Adrenal gland (tissue), 12 donors: ENCODE measurements around the gene CYFIP1. TPM values are rescaled to one million over a fixed set of nuclear protein-coding genes. Genes with fewer than 3 reads are reported as not detected.
A peak's percentile ranks its signal among the peaks of the same experiment; 100 is the strongest.

Experiments used
- DNase-seq, 7 donors: peaks; one replicate each; pipeline ENCODE4 v3.0.0-alpha.2; 2019 to 2020
- H3K27ac ChIP-seq, 5 donors: fragments of 200-600 bp; sonication (generic) in 4 of 5; 1 replicate in 3 of 5; 2 replicates in 2 of 5; pipeline versions ENCODE4 v1.5.1 to v1.8.0; 2016 to 2020; ENCODE audit warnings: mild to moderate bottlenecking in 1 of 5
- H3K27me3 ChIP-seq: fragments of 200-600 bp; 2 replicates; pipeline ENCODE4 v1.8.0; 2021
- H3K36me3 ChIP-seq, 2 donors: fragments of 200-600 bp; replicated peaks in 1 of 2; 1 replicate in 1 of 2; 2 replicates in 1 of 2; pipeline versions ENCODE4 v1.5.1 to v1.8.0; 2018 to 2022
- H3K4me1 ChIP-seq, 2 donors: fragments of 200-600 bp; replicated peaks in 1 of 2; 1 replicate in 1 of 2; 2 replicates in 1 of 2; pipeline versions ENCODE4 v1.5.1 to v1.8.0; 2018 to 2021
- H3K4me3 ChIP-seq, 4 donors: fragments of 200-600 bp; sonication (generic) in 3 of 4; one replicate each; pipeline ENCODE4 v1.5.1; 2016 to 2018
- H3K9me3 ChIP-seq, 3 donors: fragments of 200-600 bp; sonication (generic) in 1 of 3; replicated peaks in 1 of 3; 1 replicate in 2 of 3; 2 replicates in 1 of 3; pipeline versions ENCODE4 v1.5.1 to v1.8.0; 2016 to 2021
- POLR2A ChIP-seq, 2 donors: fragments of 450-650 bp; IDR thresholded peaks; one replicate each; pipeline ENCODE4 v1.6.1; 2017; ENCODE audit warnings: antibody characterized with exemption in 2 of 2, mild to moderate bottlenecking in 2 of 2, moderate library complexity in 1 of 2
- WGBS, 4 donors: extraction: QIAGEN DNeasy Blood & Tissue Kit in 2 of 4; methylation state at CpG; one replicate each; pipeline versions ENCODE4 v1.1.5 to v1.1.7; 2013 to 2017; 5-methylcytosine and 5-hydroxymethylcytosine counted together
- intact Hi-C, 2 donors: fragments of 100-400 bp; cut with DNase I; formaldehyde crosslinking; loops; one replicate each; pipeline versions ENCODE4 v1.14.1 to v1.15.0; 2022 to 2023
- polyA plus RNA-seq, 3 donors: library from polyadenylated mRNA; stranded (reverse); fragments of 200-250 nt in 2 of 3; fragments of 350-450 nt in 1 of 3; fragmentation: Illumina TruSeq in 1 of 3; extraction: RNeasy Lipid Tissue Mini Kit (QIAGEN cat#74804) in 1 of 3; gene quantifications; one replicate each; pipeline ENCODE4 v1.2.3, GENCODE V29; 2013 to 2014
- total RNA-seq, 9 donors: library from RNA; depleted of rRNA in 4 of 9; stranded (reverse); fragments of >200 nt in 4 of 9; fragments of 120-200 nt in 1 of 9; fragmentation: NEBNext Ultra II Directional in 1 of 9; extraction: Animal tissue kit (Norgen Biotek cat#: 25700) in 1 of 9; gene quantifications; one replicate each; pipeline versions ENCODE4 v1.1.0 to v1.2.4, GENCODE V29; 2013 to 2023
- TF ChIP-seq, protein P1 (sequence below), 6 experiments: fragments of 450-650 bp in 4 of 6; fragments of 200-600 bp in 2 of 6; sonication (generic) in 1 of 6; IDR thresholded peaks; 1 replicate in 5 of 6; 2 replicates in 1 of 6; pipeline versions ENCODE4 v1.5.1 to v1.8.0; 2016 to 2021; ENCODE audit warnings: antibody characterized with exemption in 6 of 6, mild to moderate bottlenecking in 2 of 6, moderate library complexity in 1 of 6
- donor health status: healthy with polysubstance abuse.
- donor health status: Bipolar disorder and iron deficiency.
- donor health status: DM: yes; HTN: yes; CAD: no.
- donor health status: DM: no; HTN: no; CAD: no.
- donor health status: DM: no; HTN: no; CAD: no.
- donor health status: DM: yes; HTN: yes; CAD: no.

CYFIP1 gene
- total and polyA plus RNA-seq, 12 donors: 21.2 to 124 (median 85.0) TPM

DNA sequence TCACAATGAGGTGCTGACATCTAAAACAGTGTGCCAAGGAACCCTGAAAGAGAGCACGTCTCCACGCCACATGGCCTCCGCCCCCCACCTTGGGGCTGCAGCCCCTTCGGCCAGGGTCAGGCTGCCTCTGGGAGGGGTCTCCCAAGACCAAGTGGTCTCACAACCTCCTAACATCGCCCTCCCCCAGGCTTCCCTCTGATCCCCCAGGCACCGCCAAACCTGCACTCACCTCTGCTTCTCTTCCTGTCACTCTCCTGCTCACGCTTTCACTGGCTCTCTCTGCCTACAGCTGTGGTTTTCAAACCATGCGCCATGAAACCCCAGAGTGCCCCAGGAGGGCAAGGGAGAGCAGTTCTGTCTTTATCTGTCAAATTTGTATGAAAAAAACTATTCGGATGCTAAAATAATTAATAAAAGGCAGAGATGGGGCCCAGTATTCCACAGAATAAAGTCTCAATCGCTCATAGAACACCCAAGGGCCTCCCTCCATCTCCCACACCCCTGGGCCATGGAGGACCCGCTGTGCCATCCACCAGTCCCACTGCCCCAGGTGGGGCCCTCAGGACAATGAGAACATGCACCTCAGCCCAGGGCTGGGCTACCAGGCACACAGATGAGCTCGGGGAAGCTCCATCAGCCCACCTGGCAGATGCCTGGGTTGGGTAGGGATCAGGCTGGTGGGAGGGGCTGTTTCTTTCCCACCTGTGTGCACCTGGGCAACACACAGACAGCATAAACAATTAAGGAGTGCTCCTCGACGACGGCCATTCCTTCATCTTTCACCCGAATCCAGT lies 21.5 kb downstream of the CYFIP1 start:
- DNase-seq: no peak
- Histone ChIP-seq H3K36me3 (no peaks in the 10 kb centered on the region), H3K4me3 (no peak overlapping the region), H3K9me3 (no peaks in the 10 kb centered on the region), H3K27me3 (no peaks in the 10 kb centered on the region), H3K4me1 (peaks cover 5 to 66% of the 10 kb centered on the region in 2 donors), H3K27ac (peak overlapping the region in 1 of 5 donors; percentile 58)
- intact Hi-C loops: no loop called here
- WGBS, 4 donors: 83 to 90% (median 87%) methylated on average over 12 to 16 of the region's 16 CpGs
- TF ChIP-seq, protein P1, sequence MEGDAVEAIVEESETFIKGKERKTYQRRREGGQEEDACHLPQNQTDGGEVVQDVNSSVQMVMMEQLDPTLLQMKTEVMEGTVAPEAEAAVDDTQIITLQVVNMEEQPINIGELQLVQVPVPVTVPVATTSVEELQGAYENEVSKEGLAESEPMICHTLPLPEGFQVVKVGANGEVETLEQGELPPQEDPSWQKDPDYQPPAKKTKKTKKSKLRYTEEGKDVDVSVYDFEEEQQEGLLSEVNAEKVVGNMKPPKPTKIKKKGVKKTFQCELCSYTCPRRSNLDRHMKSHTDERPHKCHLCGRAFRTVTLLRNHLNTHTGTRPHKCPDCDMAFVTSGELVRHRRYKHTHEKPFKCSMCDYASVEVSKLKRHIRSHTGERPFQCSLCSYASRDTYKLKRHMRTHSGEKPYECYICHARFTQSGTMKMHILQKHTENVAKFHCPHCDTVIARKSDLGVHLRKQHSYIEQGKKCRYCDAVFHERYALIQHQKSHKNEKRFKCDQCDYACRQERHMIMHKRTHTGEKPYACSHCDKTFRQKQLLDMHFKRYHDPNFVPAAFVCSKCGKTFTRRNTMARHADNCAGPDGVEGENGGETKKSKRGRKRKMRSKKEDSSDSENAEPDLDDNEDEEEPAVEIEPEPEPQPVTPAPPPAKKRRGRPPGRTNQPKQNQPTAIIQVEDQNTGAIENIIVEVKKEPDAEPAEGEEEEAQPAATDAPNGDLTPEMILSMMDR (IDR thresholded peaks at IDR 0.05): no peak
- no peak for TF ChIP-seq POLR2A (IDR thresholded peaks at IDR 0.05)

DNA sequence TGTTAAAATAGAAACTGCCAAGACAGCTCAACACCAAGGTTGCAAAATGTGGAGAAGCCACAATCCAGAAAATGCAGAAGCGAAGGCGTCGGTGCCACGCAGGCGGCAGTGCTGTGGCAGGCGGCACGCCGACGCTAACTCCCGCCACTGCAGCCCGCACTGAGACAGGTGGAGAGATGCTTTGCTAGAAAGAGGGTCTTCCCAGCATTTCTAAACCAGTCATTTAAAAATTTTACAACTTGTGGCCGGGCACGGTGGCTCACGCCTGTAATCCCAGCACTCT lies 23.2 kb downstream of the CYFIP1 start:
- Histone ChIP-seq H3K4me1 (peaks cover 9 to 66% of the 10 kb centered on the region in 2 donors), H3K27ac (no peak overlapping the region), H3K9me3 (no peaks in the 10 kb centered on the region), H3K27me3 (no peaks in the 10 kb centered on the region), H3K4me3 (no peak overlapping the region), H3K36me3 (no peaks in the 10 kb centered on the region)
- peak in 1 of 7 donors; percentile 37 for DNase-seq
- TF ChIP-seq POLR2A (IDR thresholded peaks at IDR 0.05): no peak
- TF ChIP-seq, protein P1 (IDR thresholded peaks at IDR 0.05): no peak
- intact Hi-C loops: no loop called here
- WGBS, 4 donors: 79 to 95% (median 83%) methylated on average over 14 of the region's 14 CpGs

DNA sequence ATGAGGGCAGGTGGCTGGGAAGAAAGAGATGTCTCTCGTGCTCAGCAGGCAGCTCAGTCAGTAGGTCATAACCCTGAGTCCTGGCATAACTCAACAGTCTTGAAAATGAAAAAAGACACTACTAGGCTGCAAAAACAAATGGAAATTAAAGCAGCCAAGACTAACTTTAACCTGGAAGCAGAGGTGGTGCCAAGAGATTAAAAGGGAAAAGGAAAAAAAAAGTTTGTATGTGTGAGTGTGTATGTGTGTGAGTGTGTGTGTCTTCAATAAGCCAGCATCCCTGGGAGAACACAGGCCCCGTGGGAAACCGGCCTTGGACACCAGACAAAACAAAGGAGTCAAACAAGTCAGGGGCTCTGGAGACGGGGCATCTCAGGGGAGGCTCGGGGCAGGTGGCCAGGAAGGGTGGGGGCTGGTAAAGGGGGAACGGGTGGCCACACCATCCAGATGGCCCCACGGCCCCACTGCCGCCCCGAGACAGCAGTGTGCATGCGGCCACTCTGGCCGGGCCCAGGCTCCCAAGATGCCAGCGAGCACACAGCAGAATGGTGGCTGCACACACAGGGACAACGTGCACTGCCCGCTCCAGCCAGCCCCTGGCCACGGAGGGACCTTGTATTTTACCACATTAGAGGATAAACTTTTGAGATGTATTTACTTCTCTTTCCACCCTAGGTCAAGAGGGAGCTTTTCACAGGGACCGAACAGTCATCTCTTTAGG lies 23.8 kb downstream of the CYFIP1 start:
- DNase-seq: no peak
- H3K4me3 ChIP-seq: no peak overlapping the region
- 48 to 57% (median 52%) methylated on average over 9 to 16 of the region's 16 CpGs for WGBS, 4 donors
- no peaks in the 10 kb centered on the region for H3K9me3 ChIP-seq
- H3K27ac ChIP-seq: peak overlapping the region in 1 of 5 donors; percentile 77
- H3K27me3 ChIP-seq: no peaks in the 10 kb centered on the region
- no peaks in the 10 kb centered on the region for H3K36me3 ChIP-seq
- TF ChIP-seq, protein P1 (IDR thresholded peaks at IDR 0.05): no peak
- TF ChIP-seq POLR2A (IDR thresholded peaks at IDR 0.05): no peak
- intact Hi-C loops: no loop called here
- H3K4me1 ChIP-seq: peaks cover 9 to 65% of the 10 kb centered on the region in 2 donors

DNA sequence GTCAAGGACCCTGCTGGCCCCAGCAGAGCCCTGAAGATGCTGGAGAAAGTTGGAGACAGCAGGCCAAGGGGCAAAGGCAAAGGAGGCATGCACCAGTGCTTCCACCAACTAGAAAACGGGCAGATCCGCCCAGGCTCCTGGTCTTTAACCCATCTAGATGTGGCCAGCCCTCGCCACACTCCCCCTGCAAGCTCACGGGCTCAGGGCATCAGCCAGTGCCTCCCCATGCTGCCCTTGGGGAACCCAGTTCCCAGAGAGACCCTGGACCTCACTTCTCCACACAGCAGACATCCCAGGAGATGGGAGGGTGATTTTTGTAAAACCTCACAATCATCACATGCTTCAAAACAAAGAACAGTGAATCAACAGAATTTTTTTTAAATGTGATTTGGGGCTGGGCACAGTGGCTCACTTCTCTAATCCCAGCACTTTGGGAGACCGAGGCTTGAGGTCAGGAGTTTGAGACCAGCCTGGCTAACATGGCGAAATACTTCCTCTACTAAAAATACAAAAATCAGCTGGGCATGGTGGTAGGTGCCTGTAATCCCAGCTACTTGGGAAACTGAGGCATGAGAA lies 24.5 kb downstream of the CYFIP1 start:
- DNase-seq: no peak
- 74 to 86% (median 78%) methylated on average over 6 of the region's 6 CpGs for WGBS, 4 donors
- Histone ChIP-seq H3K36me3 (no peaks in the 10 kb centered on the region), H3K9me3 (no peaks in the 10 kb centered on the region), H3K27ac (peak overlapping the region in 1 of 5 donors; percentile 6), H3K4me1 (peaks cover 9 to 65% of the 10 kb centered on the region in 2 donors), H3K27me3 (no peaks in the 10 kb centered on the region), H3K4me3 (no peak overlapping the region)
- TF ChIP-seq, protein P1 (IDR thresholded peaks at IDR 0.05): no peak
- TF ChIP-seq POLR2A (IDR thresholded peaks at IDR 0.05): no peak
- intact Hi-C loops: no loop called here
